HG03442 (cell line): ENCODE data around the gene PXYLP1.
"Not testable (repeated sequence)": the region's sequence is repeated elsewhere in the genome, so short reads cannot be mapped to it uniquely, and the experiment has no call there.

Experiments used
- ATAC-seq: cut with Tn5 transposase; IDR thresholded peaks from one replicate; pipeline ENCODE4 v1.9.1; 2021; ENCODE audit warnings: mild to moderate bottlenecking, moderate library complexity; ENCODE audit not compliant: unreplicated experiment

PXYLP1 gene

GRCh38 chr3:141231101-141231951 is at the start of gene PXYLP1:
PXYLP1 (plus strand) TSS chr3:141231825; CDS start chr3:141260176, 28,351 bp downstream.
- ATAC-seq, result peak; percentile 92

GRCh38 chr3:141183606-141184005 is 48.0 kb upstream of the PXYLP1 start:
- no peak for ATAC-seq

GRCh38 chr3:141184430-141184829 is 47.2 kb upstream of the PXYLP1 start:
- no peak for ATAC-seq

- ATAC-seq, result no peak
Measured at GRCh38 chr3:141191097-141191749, 40.4 kb upstream of the PXYLP1 start.

- ATAC-seq, result peak; percentile 99
Measured at GRCh38 chr3:141192345-141192744, 39.3 kb upstream of the PXYLP1 start.

- no peak for ATAC-seq
Measured at GRCh38 chr3:141193066-141193830, 38.4 kb upstream of the PXYLP1 start.

- ATAC-seq, result no peak
Measured at GRCh38 chr3:141201122-141201521, 30.5 kb upstream of the PXYLP1 start.

- ATAC-seq, result no peak
Measured at GRCh38 chr3:141202682-141203081, 28.9 kb upstream of the PXYLP1 start.

- no peak for ATAC-seq
Measured at GRCh38 chr3:141203866-141204265, 27.8 kb upstream of the PXYLP1 start.

- ATAC-seq, result no peak
Measured at GRCh38 chr3:141204343-141204742, 27.3 kb upstream of the PXYLP1 start.

GRCh38 chr3:141211306-141211705 is 20.3 kb upstream of the PXYLP1 start:
- not testable (repeated sequence) for ATAC-seq

- no peak for ATAC-seq
Measured at GRCh38 chr3:141212101-141212500, 19.5 kb upstream of the PXYLP1 start.

- no peak for ATAC-seq
Measured at GRCh38 chr3:141212555-141212954, 19.1 kb upstream of the PXYLP1 start.

- no peak for ATAC-seq
Measured at GRCh38 chr3:141216975-141217374, 14.7 kb upstream of the PXYLP1 start.

GRCh38 chr3:141217389-141217788 is 14.2 kb upstream of the PXYLP1 start:
- ATAC-seq, result no peak

GRCh38 chr3:141218162-141218835 is 13.3 kb upstream of the PXYLP1 start:
- no peak for ATAC-seq

- ATAC-seq, result no peak
Measured at GRCh38 chr3:141218926-141219325, 12.7 kb upstream of the PXYLP1 start.

GRCh38 chr3:141223673-141224166 is 7.9 kb upstream of the PXYLP1 start:
- no peak for ATAC-seq

- ATAC-seq, result no peak
Measured at GRCh38 chr3:141225939-141226338, 5.7 kb upstream of the PXYLP1 start.

- ATAC-seq, result no peak
Measured at GRCh38 chr3:141227216-141227615, 4.4 kb upstream of the PXYLP1 start.

GRCh38 chr3:141227752-141228151 is 3.9 kb upstream of the PXYLP1 start:
- ATAC-seq, result no peak
